GM18508 (cell line): ENCODE results near the gene SH3TC1.

Source experiments
- ATAC-seq: cut with Tn5 transposase; IDR thresholded peaks from one replicate; pipeline ENCODE4 v1.9.1; 2021; ENCODE audit warnings: moderate number of reproducible peaks; ENCODE audit not compliant: insufficient read depth, unreplicated experiment

SH3TC1 gene

DNA sequence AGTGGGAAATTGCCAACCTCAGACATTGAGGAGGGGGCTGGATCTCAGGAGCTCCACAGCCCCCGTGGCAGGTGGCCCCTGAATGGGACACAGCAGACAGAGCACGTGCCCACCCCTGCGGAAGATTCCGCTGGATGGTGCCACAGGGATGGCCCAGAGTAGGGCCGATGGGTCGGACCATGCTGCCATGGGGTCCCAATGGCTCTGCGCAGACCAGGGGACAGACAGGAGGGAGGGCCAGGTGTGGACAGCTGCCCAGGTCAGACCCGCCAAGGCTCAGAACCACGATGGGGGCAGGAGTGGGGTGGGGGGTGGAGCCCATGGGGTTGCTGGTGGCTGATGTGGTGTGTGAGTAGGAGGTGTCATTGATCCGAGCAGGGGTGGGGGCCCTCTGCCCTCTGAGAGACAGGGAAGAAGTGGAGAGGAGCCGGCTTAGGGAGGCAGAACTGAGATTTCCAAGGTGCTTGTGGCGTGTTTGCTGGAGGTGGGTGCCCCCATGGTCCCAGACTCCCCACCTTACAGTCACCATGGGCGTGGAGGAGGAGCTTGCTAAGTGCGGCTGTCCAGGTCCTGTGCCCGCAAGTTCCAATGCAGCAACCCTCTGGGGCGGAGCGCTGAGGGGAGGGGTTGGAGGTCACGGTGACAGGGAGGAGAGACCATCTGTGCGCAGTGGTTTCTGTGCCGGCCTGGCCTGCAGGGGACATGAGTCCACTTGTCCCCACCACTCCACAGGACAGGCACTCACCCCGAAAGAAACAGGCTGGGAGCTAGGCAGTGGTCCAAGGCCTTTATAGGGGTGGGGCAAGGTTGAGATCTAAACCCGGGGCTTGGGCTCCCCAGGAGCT is 12.9 kb downstream of the SH3TC1 start:
- ATAC-seq = no peak

DNA sequence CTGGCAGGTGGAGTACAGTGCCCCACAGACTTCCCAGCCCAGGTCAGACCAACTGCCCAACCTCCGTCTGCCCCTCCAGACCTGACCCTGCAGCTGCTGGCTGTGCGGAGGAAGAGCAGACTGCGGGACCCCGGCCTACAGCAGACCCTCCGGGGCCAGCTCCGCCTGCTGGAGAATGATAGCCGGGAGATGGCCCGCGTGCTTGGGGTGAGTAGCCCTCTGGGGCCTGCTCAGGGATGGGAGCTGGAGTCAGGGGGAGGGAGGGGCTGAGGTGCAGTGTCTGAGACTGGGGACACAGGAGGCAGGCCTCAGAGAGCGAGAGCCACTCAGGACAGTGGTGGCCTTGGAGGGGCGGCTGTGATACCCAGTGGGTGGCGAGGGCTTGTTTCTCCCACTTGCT is 13.5 kb downstream of the SH3TC1 start:
- ATAC-seq = no peak

DNA sequence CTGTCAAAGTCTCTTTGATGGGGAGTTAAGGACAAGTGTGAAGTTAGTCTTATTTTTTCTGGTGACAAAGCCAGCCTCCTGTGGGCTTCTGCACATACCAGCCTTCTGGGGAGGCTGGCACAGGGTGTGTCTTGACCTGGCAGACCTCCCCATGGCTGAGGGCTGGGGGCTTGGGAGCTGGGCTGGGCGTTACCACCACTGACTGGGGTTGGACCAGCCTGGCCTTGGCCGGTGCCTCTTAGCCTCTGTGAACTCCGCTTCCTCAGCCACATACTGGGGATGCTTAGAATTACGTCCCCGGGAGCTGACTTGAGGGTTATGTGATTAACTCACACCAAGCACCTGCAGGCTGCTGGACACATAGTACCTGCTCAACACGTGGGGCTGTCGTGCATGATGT is 14.0 kb downstream of the SH3TC1 start:
- no peak for ATAC-seq

- no peak for ATAC-seq
Measured at GRCh38 chr4:8214136-8214535, 15.0 kb downstream of the SH3TC1 start.

DNA sequence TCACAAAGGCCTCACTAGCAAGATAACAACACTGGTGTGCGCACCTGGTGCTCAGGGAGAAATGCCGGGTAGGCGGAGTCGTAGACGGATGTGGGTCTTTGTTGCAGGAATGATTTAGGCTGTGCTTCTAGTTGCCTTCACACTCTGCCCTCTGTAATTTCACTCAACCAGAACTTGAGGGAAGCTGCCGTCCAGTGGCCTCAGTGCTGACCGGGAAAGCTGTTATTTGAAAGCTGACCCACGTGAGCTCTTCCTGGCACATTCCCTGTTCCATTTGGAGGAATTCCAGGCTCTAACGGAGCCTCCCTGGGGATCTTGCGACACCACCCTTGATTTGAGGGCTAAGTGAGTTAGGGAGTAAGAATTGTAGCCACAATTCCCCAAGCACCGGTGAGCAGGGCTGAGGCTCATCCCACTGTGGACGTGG is 15.9 kb downstream of the SH3TC1 start:
- ATAC-seq = no peak

DNA sequence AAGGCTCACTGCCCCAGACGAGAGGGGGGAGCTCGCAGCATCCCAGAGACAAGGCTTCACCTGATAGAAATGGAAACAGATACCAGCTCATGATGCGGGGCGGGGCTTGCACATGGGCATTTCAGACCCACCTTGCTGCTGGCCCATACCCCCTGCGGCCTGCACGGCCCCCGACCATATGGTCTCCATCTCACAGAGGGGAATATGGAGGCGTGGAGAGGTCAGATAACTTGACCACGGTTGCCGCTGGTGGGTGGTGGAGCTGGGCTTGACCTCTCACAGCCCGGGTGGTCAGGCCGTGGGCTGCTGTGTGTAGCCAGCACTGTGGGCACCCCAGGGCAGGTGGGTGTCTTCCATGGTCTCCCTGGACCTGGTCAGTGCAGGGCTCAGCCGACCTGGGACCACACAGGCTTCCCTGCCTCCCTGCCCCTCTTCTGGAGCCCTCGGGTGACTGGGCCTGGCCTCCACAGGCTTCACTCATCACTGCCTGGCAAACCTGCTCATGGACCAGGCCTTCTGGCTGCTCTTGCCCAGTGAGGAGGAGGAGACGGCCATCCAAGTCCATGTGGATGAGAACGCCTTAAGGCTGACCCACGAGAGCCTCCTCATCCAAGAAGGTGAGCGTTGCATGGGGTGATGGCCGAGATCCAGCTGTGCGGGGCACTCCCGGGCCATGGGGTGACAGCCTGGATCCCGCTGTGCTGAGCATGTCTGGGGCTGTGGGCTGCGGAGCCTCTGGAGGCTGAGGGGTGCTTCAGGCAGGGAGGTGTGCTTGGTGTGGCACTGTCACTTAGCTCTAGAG is 16.8 kb downstream of the SH3TC1 start:
- ATAC-seq = no peak

DNA sequence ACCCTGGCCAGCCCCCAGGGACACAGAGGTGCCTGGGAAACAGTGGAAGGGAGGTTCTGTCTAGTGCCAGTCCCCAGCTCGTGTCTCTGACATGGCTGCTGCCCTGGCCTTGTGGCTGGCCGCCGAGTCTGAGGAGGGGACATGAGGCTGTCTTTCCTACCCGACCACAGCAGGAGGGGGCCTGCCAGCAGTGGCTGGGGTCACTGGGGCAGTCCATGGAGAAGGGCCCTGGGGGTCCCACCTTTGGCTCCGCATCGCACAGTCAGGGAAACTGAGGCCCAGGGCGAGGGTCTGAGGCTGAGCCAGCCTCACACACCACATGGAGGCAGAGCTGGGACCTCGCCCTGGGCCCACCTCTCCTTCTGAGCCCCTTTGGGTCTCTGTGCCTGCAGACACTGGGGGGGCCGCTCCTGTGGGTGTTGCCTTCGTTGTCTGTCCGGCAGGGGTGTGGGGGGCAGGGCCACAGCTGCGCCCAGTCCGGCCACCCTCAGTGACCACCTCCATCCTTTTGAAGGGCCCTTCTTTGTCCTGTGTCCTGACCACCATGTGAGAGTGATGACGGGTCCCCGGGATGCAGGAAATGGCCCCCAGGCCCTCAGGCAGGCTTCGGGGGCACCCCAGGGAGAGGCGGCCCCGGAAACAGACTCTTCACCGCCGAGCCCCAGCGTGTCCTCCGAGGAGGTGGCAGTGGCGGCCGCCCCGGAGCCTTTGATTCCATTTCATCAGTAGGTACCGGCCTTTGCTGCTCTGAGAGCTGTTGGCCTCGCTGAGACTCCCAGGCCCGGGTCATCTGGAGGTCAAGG is 17.6 kb downstream of the SH3TC1 start:
- no peak for ATAC-seq

DNA sequence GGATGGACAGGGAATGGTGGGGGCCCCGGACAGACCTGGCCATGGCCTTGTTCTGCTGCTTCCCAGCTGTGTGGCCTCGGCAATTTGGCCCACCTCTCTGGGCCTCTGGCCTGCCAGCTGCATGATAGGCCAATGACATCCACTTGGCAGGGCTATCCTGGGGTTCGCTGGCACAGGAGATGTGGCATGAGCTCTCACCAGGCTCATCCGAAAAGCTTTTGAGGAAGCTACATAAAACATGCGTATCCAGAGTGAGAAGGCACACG is 18.1 kb downstream of the SH3TC1 start:
- ATAC-seq = no peak

DNA sequence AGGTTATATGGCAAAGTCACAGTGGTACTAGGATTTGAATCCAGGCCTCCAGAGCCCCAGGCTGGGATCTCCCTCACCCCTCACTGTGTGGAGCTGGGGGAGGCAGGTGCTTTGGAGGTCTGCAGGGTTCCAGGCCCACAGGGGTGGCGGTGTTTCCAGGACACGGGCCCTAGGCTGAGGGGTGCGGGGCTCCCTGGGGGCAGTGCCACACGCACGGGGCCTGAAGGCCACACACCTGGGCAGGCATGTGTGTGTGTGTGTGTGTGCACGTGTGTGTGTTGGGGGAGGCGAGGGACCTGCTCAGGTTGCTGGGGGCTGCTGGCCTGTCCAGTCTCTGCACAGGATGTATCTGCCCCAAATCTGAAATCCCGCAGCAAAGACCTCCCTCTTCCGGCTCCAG is 18.8 kb downstream of the SH3TC1 start:
- no peak for ATAC-seq

GRCh38 chr4:8218371-8219031 is 19.4 kb downstream of the SH3TC1 start:
- no peak for ATAC-seq

DNA sequence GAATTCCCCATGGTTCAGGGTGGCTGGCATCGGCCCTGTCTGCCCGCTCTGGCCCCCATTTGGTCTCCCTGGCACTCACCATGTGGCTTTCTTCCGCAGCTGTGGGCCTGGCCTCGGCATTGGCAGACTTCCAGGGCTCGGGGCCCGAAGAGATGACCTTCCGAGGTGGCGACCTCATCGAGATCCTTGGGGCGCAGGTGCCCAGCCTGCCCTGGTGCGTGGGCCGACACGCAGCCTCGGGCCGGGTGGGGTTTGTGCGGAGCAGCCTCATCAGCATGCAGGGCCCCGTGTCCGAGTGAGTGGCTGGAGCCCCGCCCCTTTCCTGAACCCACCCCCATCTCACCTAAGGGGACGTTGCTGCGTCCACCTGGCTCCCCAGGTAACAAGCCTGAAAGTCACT is 20.1 kb downstream of the SH3TC1 start:
- ATAC-seq = no peak

DNA sequence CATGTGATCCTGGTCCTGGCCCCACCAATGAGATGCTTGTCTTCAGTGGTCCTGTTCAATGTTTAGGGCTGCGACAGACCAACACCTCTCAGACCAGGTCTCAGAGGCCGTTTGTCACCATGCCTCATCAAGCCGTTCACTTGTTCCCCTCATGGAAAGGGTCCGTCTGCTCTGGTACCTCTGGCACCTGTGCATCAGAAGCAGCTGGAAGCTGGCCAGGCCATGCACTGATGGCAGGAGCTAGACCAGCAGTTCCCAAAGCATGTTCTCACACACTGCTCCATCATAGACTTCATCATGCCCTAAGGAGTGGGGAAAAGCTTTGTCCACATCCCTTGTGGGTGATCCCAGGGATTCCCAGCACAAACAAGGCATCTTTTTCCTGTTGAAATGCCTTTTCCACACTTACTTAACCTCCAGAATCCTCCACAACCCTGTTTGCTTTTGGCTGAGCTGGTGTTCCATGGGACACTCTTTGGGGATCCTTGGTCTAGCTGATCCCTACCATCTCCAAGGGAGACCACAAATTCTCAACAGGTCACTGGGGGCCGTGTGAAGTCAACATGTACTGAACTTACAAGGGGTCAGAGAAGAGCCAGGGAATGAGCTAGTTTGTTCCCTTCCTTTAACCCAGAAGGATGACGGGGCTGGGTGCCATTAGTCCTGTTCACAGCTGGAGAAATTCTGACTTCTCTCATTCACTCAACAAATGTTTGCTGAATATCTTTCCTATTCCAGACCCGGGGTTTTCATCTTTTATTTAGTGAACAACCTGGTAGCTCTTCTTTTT is 21.8 kb downstream of the SH3TC1 start:
- no peak for ATAC-seq

DNA sequence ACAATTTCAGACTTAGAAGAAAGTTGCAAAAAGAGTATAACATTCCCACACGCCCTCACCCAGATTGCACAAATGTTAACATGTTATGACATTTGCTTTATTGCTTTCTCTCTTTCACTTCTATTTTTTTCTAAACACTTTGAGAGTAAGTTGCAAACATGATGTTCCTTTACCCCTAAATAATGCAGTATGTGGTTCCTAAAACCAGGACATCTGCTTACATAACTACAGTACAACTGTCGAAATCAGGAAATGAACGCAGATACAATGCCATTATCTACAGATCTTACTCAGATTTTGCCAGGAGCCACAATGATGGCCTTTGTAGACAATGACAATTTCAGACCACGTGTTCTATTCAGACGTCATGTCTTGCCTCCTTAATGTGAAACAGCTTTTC is 22.4 kb downstream of the SH3TC1 start:
- ATAC-seq = no peak

DNA sequence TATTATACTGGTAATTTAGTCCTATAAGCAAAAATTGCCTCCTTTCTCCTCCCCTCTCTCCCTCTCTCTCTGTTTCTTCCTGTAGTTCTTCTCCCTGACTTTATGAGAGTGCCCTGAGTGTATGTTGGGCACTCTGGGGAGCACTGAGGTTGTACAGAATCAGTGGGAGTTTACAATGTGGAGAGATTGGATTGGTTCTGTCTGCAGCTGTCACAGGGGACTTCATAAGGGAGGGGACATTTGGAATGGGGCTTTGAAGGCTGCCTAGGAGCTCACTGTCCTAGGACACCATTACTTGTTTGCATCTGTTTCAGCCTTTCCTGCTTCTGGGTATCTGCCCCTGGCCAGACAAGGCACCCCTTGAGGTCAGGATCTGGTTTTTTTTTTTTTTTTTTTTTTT is 22.9 kb downstream of the SH3TC1 start:
- no peak for ATAC-seq

DNA sequence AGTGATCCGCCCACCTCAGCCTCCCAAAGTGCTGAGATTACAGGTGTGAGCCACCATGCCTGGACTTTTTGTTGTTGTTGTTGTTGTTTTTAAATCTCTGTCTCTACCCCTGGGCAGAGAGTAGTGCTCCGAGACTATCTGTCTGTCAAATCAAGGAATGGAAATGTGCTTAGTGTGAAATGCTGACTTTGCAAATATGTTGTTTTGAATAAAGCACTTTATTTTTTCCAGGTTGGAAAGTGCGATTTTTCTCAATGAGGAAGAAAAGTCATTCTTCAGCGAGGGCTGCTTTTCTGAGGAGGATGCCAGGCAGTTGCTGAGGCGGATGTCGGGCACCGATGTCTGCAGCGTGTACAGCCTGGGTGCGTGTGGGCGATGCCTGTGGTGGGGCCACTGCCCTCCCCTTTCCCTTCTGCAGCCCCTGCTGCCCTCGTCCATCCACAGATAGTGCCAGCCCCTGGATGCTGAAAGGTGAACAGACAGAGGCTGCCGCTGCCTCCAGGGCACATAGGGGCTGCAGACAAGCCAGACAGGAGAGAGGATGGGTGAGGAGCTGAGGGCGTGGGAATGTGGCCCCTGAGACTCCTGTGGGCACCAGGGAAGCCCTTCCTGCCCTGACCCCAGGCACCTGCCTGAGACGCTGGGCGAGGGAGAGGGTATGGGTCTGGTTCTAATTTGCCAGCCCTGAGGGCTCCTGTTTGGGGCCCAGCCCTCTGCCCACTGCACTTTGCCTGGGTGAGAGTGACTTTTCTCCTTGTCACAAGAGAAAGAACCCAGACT is 23.7 kb downstream of the SH3TC1 start:
- ATAC-seq = no peak

DNA sequence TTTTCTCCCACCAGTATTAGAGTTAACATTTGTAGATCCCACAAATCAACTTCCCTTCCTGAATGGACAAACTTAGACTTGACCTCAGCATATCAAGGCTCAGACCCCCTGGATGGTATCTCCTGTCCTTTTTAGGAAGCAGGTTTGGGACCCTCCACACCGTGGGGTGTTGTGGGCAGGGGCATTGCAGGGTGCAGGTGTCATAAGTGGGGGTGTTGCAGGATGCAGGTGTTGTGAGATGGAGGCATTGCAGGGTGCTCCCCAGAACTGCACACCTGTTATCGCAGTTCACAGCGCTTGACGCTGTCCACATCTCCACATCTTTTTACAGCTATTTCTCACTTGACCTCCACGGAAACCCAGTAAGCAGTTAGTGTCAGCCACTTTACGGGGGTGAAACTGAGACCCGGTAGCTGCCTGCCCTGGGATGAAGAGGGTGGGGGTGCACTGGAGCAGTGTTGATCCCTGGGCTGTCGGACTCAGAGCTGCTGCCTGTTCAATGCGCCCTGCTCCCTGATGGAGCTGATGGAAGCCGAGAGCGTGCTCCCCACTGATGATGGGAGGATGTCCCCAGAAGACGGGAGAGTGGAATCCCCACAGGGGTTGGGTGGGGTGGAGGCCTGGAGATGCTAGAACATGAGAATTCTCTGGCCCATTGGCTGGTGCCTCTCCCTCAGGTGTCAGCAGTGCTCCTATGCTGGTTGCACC is 25.3 kb downstream of the SH3TC1 start:
- ATAC-seq = no peak

DNA sequence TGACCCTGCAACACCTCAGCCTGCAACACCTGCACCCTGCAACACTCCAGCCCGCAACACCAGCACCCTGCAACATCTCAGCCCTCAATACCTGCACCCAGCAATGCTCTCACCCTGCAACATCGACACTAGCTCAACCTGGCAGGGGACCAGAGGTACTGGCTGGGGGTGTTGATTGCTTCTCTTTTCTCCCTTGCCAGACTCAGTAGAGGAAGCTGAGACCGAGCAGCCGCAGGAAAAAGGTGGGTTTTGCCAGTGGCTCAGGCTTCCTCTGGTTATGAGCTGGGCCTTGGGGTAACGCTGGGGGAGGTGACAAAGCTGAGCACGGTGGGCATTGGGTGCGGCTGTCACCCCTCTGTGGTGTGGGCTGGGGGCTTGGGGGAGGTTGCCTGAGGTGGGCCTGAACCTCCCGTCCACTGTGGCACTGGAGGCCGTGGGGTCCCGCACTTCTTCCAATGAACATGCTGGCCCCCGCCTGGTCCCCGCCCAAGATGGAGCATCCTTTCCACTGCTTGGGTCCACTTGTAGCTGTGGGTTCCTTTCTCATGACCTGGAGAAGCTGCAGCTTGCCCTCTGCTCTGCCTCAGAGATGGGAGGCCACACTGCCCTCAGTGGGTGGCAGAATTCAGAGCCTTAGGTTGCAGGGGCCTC is 26.0 kb downstream of the SH3TC1 start:
- no peak for ATAC-seq
